ENCODE data around the gene SGK2. TPM values are rescaled to one million over a fixed set of nuclear protein-coding genes. Genes with fewer than 3 reads are reported as not detected.

The SGK2 gene
- total RNA-seq, 1 donor from 2014 or later, result 2.5 TPM

DNA sequence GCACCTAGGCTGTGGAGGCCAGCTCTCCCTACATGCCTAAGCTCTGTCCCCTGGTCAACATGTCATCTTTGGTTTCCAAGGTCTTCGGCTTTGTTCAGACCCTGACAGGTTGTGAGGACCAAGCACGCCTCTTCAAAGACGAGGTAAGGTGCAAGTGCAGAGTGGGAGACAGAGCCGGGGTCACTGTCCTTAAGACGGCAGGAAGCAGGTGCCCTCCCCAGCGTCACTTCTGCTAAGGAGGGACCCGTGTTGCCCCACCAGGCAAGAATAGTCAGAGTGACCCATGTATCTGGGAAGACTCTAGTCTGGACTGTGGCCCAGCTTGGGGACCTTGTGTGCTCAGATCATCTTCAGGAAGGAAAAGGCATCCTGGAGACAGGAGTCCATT lies 18.2 kb upstream of the SGK2 start:
- no peaks in the 10 kb centered on the region for H3K9me3 Mint-ChIP-seq (ENCODE audit: unreplicated experiment)
- H3K27ac Mint-ChIP-seq (ENCODE audit: unreplicated experiment), result no peak overlapping the region
- TF ChIP-seq CTCF (IDR thresholded peaks at IDR 0.05), result no peak
- H3K4me1 Mint-ChIP-seq (ENCODE audit: unreplicated experiment), result peaks cover 2% of the 10 kb centered on the region
- no peak overlapping the region for H3K4me3 Mint-ChIP-seq (ENCODE audit: unreplicated experiment)
- H3K36me3 Mint-ChIP-seq (ENCODE audit: unreplicated experiment), result no peaks in the 10 kb centered on the region
- H3K27me3 Mint-ChIP-seq (ENCODE audit: unreplicated experiment), result no peaks in the 10 kb centered on the region
- DNase-seq (ENCODE audit: extremely low spot score, unreplicated experiment), result no peak

- Mint-ChIP-seq H3K36me3 (ENCODE audit: unreplicated experiment) (peaks cover 3% of the 10 kb centered on the region), H3K4me3 (ENCODE audit: unreplicated experiment) (no peak overlapping the region), H3K9me3 (ENCODE audit: unreplicated experiment) (no peaks in the 10 kb centered on the region), H3K4me1 (ENCODE audit: unreplicated experiment) (peaks cover 2% of the 10 kb centered on the region), H3K27ac (ENCODE audit: unreplicated experiment) (no peak overlapping the region), H3K27me3 (ENCODE audit: unreplicated experiment) (no peaks in the 10 kb centered on the region)
- no peak for TF ChIP-seq CTCF (IDR thresholded peaks at IDR 0.05)
- DNase-seq (ENCODE audit: extremely low spot score, unreplicated experiment), result no peak
Observed at GRCh38 chr20:43541214-43541613, 17.6 kb upstream of the SGK2 start.

DNA sequence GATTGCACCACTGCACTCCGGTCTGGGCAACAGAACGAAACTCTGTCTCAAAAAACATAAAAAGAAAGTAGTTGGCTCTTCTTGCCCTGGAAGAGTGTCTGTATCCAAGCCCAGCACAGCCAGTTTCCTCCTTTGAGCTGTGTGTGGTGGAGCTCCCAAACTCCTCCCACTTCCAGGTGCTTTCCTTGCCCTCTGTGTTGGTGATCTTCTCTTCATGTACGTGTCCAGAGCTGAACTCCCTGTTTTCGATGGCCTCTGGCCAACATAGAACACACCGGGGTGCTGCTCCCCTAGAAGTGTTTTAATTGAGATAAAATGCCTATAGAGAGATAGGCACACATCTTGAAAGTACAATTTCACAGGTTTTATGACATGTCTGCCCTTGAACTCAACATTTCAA lies 16.7 kb upstream of the SGK2 start:
- no peak overlapping the region for H3K27ac Mint-ChIP-seq (ENCODE audit: unreplicated experiment)
- H3K4me1 Mint-ChIP-seq (ENCODE audit: unreplicated experiment), result peaks cover 2% of the 10 kb centered on the region
- peaks cover 7% of the 10 kb centered on the region for H3K36me3 Mint-ChIP-seq (ENCODE audit: unreplicated experiment)
- no peak overlapping the region for H3K4me3 Mint-ChIP-seq (ENCODE audit: unreplicated experiment)
- no peak for TF ChIP-seq CTCF (IDR thresholded peaks at IDR 0.05)
- no peak for DNase-seq (ENCODE audit: extremely low spot score, unreplicated experiment)
- H3K9me3 Mint-ChIP-seq (ENCODE audit: unreplicated experiment), result no peaks in the 10 kb centered on the region
- no peaks in the 10 kb centered on the region for H3K27me3 Mint-ChIP-seq (ENCODE audit: unreplicated experiment)

GRCh38 chr20:43542674-43543073 lies 16.2 kb upstream of the SGK2 start:
- H3K27me3 Mint-ChIP-seq (ENCODE audit: unreplicated experiment), result no peaks in the 10 kb centered on the region
- peaks cover 2% of the 10 kb centered on the region for H3K4me1 Mint-ChIP-seq (ENCODE audit: unreplicated experiment)
- TF ChIP-seq CTCF (IDR thresholded peaks at IDR 0.05), result no peak
- no peak overlapping the region for H3K4me3 Mint-ChIP-seq (ENCODE audit: unreplicated experiment)
- no peak overlapping the region for H3K27ac Mint-ChIP-seq (ENCODE audit: unreplicated experiment)
- no peak for DNase-seq (ENCODE audit: extremely low spot score, unreplicated experiment)
- no peaks in the 10 kb centered on the region for H3K9me3 Mint-ChIP-seq (ENCODE audit: unreplicated experiment)
- peaks cover 12% of the 10 kb centered on the region for H3K36me3 Mint-ChIP-seq (ENCODE audit: unreplicated experiment)

GRCh38 chr20:43543138-43543537 lies 15.7 kb upstream of the SGK2 start:
- DNase-seq (ENCODE audit: extremely low spot score, unreplicated experiment), result no peak
- H3K36me3 Mint-ChIP-seq (ENCODE audit: unreplicated experiment), result peaks cover 14% of the 10 kb centered on the region
- no peak for TF ChIP-seq CTCF (IDR thresholded peaks at IDR 0.05)
- H3K4me3 Mint-ChIP-seq (ENCODE audit: unreplicated experiment), result no peak overlapping the region
- H3K27me3 Mint-ChIP-seq (ENCODE audit: unreplicated experiment), result no peaks in the 10 kb centered on the region
- H3K9me3 Mint-ChIP-seq (ENCODE audit: unreplicated experiment), result no peaks in the 10 kb centered on the region
- no peak overlapping the region for H3K27ac Mint-ChIP-seq (ENCODE audit: unreplicated experiment)
- peaks cover 2% of the 10 kb centered on the region for H3K4me1 Mint-ChIP-seq (ENCODE audit: unreplicated experiment)
